RWPE2 (cell line): ENCODE measurements around the gene ZIC2.

ENCODE experiments used
- ATAC-seq: fragments of 200-7000 bp; cut with Tn5 transposase; 3 replicates; pipeline ENCODE4 v1.9.1; 2021; ENCODE audit warnings: low read depth
- DNase-seq: peaks from one replicate; pipeline ENCODE4 v3.0.0-alpha.2; 2020; ENCODE audit warnings: low spot score
- H3K27ac ChIP-seq: fragments of 450-650 bp; 2 replicates; pipeline ENCODE4 v1.5.1; 2017; ENCODE audit warnings: mild to moderate bottlenecking; ENCODE audit not compliant: poor library complexity, severe bottlenecking
- H3K27me3 ChIP-seq: fragments of 250-450 bp; sonication (Bioruptor Pico); 2 replicates; pipeline ENCODE4 v1.5.1; 2021; ENCODE audit warnings: mild to moderate bottlenecking, moderate library complexity; ENCODE audit not compliant: insufficient read depth, poor library complexity, severe bottlenecking
- H3K36me3 ChIP-seq: fragments of 250-450 bp; sonication (Bioruptor Pico); 2 replicates; pipeline ENCODE4 v1.5.1; 2020; ENCODE audit warnings: low read depth, mild to moderate bottlenecking, moderate library complexity
- H3K4me1 ChIP-seq: fragments of 250-450 bp; sonication (Bioruptor Pico); 2 replicates; pipeline ENCODE4 v1.5.1; 2021; ENCODE audit warnings: mild to moderate bottlenecking, moderate library complexity; ENCODE audit not compliant: insufficient read depth, poor library complexity, severe bottlenecking
- H3K4me3 ChIP-seq: fragments of 250-450 bp; sonication (Bioruptor Pico); 2 replicates; pipeline ENCODE4 v1.5.1; 2021; ENCODE audit warnings: mild to moderate bottlenecking, moderate library complexity; ENCODE audit not compliant: severe bottlenecking
- H3K9me3 ChIP-seq: fragments of 250-450 bp; sonication (Bioruptor Pico); 2 replicates; pipeline ENCODE4 v1.5.1; 2021; ENCODE audit warnings: mild to moderate bottlenecking, moderate library complexity; ENCODE audit not compliant: severe bottlenecking
- CTCF ChIP-seq: fragments of 450-650 bp; IDR thresholded peaks from one replicate; pipeline ENCODE4 v1.5.1; 2017; ENCODE audit warnings: mild to moderate bottlenecking, moderate library complexity; ENCODE audit not compliant: poor library complexity, severe bottlenecking

Gene ZIC2

GRCh38 chr13:99996381-99996973 is 14.9 kb downstream of the ZIC2 start:
- Histone ChIP-seq H3K4me3 (no peak overlapping the region), H3K27me3 (peaks cover 75% of the 10 kb centered on the region), H3K4me1 (no peaks in the 10 kb centered on the region), H3K9me3 (no peaks in the 10 kb centered on the region), H3K36me3 (no peaks in the 10 kb centered on the region), H3K27ac (no peak overlapping the region)
- DNase-seq (no peak), ATAC-seq (no peak)
- no peak for TF ChIP-seq CTCF

- no peak overlapping the region for H3K27ac ChIP-seq
- H3K4me3 ChIP-seq: no peak overlapping the region
- H3K27me3 ChIP-seq: peaks cover 62% of the 10 kb centered on the region
Measured at GRCh38 chr13:99997702-99998214, 16.2 kb downstream of the ZIC2 start.

GRCh38 chr13:99998261-99998660 is 16.7 kb downstream of the ZIC2 start:
- Histone ChIP-seq H3K4me3 (no peak overlapping the region), H3K27ac (no peak overlapping the region), H3K4me1 (no peaks in the 10 kb centered on the region), H3K36me3 (no peaks in the 10 kb centered on the region), H3K27me3 (peaks cover 57% of the 10 kb centered on the region), H3K9me3 (no peaks in the 10 kb centered on the region)
- TF ChIP-seq CTCF: no peak
- ATAC-seq (no peak), DNase-seq (no peak)

More at GRCh38 chr13:99997702-99998214, 16.2 kb downstream of the ZIC2 start:
- H3K36me3 ChIP-seq: no peaks in the 10 kb centered on the region
- no peaks in the 10 kb centered on the region for H3K4me1 ChIP-seq
- no peak for TF ChIP-seq CTCF
- H3K9me3 ChIP-seq: no peaks in the 10 kb centered on the region
- ATAC-seq (no peak), DNase-seq (no peak)

GRCh38 chr13:100014621-100015020 is 33.0 kb downstream of the ZIC2 start:
- H3K27ac ChIP-seq: no peak overlapping the region
- no peak for ATAC-seq
- no peak for TF ChIP-seq CTCF

GRCh38 chr13:100019780-100020356 is 38.3 kb downstream of the ZIC2 start:
- H3K36me3 ChIP-seq: no peaks in the 10 kb centered on the region
- no peak overlapping the region for H3K4me3 ChIP-seq
- ATAC-seq (no peak), DNase-seq (no peak)
- H3K4me1 ChIP-seq: peaks cover 7% of the 10 kb centered on the region
- no peak overlapping the region for H3K27ac ChIP-seq
- TF ChIP-seq CTCF: no peak
- no peaks in the 10 kb centered on the region for H3K27me3 ChIP-seq
- H3K9me3 ChIP-seq: no peaks in the 10 kb centered on the region

More at GRCh38 chr13:100014621-100015020, 33.0 kb downstream of the ZIC2 start:
- Histone ChIP-seq H3K27me3 (no peaks in the 10 kb centered on the region), H3K36me3 (no peaks in the 10 kb centered on the region), H3K9me3 (no peaks in the 10 kb centered on the region), H3K4me3 (no peak overlapping the region), H3K4me1 (peaks cover 4% of the 10 kb centered on the region)
- DNase-seq: no peak
